ENCODE results near the gene A4GALT.
"Not testable (repeated sequence)": the region's sequence is repeated elsewhere in the genome, so short reads cannot be mapped to it uniquely, and the experiment has no call there.

DNA sequence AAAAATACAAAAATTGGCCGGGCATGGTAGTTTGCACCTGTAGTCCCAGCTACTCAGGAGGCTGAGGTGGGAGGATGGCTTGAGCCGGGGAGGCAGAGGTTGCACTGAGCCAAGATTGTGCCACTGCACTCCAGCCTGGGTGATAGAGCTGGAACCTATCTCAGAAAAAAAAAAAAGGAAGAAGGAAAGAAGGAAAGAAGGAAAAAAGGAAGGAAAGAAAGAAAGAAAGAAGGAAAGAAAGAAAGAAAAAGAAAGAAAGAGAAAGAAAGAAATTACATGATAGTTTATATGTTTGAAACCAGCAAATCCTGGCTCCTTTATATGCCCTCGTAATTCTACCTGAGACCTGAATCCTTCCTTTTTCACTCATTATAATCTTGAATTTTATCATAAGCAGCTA is 54.3 kb downstream of the A4GALT start:
- TF ChIP-seq, protein P1, sequence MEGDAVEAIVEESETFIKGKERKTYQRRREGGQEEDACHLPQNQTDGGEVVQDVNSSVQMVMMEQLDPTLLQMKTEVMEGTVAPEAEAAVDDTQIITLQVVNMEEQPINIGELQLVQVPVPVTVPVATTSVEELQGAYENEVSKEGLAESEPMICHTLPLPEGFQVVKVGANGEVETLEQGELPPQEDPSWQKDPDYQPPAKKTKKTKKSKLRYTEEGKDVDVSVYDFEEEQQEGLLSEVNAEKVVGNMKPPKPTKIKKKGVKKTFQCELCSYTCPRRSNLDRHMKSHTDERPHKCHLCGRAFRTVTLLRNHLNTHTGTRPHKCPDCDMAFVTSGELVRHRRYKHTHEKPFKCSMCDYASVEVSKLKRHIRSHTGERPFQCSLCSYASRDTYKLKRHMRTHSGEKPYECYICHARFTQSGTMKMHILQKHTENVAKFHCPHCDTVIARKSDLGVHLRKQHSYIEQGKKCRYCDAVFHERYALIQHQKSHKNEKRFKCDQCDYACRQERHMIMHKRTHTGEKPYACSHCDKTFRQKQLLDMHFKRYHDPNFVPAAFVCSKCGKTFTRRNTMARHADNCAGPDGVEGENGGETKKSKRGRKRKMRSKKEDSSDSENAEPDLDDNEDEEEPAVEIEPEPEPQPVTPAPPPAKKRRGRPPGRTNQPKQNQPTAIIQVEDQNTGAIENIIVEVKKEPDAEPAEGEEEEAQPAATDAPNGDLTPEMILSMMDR (IDR thresholded peaks at IDR 0.05; ENCODE audit: insufficient read depth, low read length, poor library complexity, severe bottlenecking), result not testable (repeated sequence)
- not testable (repeated sequence) for TF ChIP-seq EZH2phosphoT487 (conservative IDR thresholded peaks at IDR 0.05; ENCODE audit: low read length)
